NCI-H2029 (cell line): ENCODE results near the gene CCDC54.

Experiments used
- DNase-seq: peaks from one replicate; lab custom pipeline; 2025; lab: John Stamatoyannopoulos, UW

CCDC54 gene

DNA sequence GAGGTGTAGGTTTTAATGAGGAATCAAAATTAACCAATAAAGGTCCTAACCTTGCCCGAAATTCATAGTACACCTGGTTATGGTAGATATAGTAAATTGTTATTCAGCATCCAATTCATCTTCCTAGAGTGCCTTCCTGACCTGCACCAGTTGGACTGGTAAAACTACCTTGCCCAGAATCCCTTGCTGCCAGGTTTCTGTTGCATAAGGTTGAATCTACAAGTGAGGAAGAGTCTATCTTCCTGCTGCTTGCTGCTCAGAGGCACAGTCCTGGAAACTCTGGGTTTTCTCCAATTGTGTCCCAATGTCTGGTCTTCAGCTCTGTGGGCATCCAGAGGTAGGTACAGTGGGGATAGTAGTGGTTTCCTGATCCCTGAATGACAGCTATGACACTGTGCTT is 17.3 kb downstream of the CCDC54 start:
- no peak for DNase-seq

DNA sequence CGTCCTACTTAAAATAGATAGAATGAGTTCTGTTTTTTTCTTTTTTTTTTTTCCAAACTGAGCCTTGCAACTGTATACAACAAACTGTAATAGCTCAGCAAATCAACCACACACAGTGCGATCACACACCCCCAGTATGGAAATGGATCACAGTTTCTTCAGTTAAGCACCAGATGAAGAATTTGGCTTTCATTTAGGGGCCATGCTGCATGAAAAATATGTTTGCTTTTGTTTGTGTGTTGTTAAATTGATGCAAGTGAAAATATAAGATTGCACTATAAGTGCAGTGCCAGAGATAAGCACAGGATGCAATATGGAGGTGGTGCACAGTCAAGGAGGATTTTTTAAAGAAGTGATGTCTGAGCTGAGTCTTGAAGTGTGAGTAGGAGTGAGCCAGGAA is 17.8 kb downstream of the CCDC54 start:
- DNase-seq: no peak

DNA sequence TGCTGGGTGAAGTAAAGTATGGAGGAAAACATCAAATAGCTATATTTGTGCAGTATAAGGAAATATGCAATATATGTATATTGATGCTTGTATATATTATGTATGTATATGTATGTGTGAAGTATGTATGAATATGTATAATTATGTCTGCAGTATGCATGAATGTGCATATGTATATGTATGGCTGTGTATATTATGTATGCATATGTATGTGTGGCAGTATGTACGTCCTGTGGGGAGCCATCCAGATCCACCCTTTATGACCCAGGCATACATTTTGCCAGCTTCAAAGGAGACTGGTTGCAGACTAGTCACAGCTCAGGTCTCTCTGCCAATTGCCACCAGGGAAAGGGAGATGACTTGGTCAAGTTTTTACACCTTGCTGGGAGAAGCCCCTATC is 24.1 kb downstream of the CCDC54 start:
- DNase-seq: no peak

- DNase-seq: no peak
These were observed 25.0 kb downstream of the CCDC54 start for GRCh38 chr3:107402214-107402613.

GRCh38 chr3:107404727-107405469 is 27.7 kb downstream of the CCDC54 start:
- no peak for DNase-seq

DNA sequence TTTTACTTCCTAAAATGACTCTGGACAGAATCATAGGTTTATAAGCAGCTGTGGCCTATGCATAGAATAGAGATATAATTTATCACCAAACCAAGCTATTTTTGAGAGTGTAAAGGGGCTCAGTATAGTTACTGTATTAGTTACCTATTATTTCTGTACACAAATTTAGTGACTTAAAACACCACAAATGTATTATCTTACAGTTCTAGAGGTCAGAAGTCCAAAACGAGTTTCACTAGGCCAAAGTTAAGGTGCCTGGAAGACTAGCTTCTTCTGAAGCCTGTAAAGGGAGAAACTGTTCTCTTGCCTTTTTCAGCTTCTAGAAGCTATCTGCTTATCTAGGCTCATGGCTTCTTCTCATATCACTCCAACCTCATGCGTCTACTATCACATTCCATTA is 30.1 kb downstream of the CCDC54 start:
- DNase-seq: no peak

GRCh38 chr3:107408513-107408912 is 31.3 kb downstream of the CCDC54 start:
- no peak for DNase-seq

GRCh38 chr3:107409365-107409764 is 32.1 kb downstream of the CCDC54 start:
- DNase-seq: no peak

GRCh38 chr3:107410606-107411005 is 33.4 kb downstream of the CCDC54 start:
- no peak for DNase-seq

DNA sequence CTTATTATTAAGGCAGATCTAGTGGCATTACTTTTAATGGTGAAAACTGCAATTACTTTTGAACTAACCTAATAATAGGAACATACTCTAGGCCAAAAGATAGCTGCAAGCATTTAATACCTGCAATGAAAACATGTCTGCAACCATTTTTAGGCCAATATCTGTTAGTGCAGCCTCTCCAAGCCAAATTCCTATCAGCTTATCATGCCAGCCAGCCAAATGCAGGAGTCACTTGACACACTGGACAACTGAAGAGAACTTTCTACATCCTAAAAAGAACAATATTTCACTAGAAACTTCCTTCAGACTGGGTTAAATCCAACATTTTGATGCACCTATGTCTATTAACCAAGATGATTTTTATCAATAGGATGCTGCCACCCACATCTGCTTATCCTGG is 33.8 kb downstream of the CCDC54 start:
- DNase-seq: no peak

DNA sequence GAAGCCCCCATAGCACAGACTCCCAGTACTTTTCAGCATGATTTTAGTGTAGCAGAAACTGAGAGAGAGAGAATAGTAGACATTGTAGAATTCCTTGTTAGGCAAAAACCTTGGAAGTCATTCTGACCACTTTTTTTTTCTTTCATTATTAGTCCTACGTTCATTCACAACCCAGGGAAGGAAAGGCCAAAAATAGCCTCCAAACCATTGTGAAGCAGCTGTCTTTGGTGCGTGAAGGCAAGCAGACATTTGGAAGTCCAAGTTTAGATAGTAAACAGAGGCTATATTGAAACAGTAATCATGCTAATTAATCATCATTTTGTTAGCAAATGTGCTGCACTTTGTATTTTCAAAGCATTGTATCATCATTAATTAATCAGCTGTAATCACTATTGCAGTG is 34.5 kb downstream of the CCDC54 start:
- no peak for DNase-seq

DNA sequence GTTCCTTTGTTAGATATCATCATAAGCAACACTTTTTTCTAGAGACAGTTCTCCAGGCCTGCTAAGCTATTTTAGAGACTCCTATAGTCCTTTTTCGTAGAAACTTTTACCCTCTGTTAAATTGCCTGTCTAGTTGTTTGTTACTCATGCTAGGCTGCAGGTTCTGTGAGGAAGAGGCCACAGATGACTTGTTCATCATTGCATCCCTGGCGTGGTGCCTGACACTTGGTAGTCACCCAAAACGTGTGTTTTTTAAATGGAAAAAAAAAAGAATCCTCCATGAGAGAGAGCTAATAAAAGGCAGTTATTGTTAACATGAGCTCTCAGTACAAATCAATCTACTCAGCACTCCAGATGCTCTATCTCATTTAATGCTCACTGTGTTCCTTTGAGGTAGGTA is 35.1 kb downstream of the CCDC54 start:
- DNase-seq: no peak

- no peak for DNase-seq
These were observed 36.0 kb downstream of the CCDC54 start for GRCh38 chr3:107413264-107413663.

- no peak for DNase-seq
These were observed 37.2 kb downstream of the CCDC54 start for GRCh38 chr3:107414325-107414964.

GRCh38 chr3:107416138-107416537 is 38.9 kb downstream of the CCDC54 start:
- no peak for DNase-seq

DNA sequence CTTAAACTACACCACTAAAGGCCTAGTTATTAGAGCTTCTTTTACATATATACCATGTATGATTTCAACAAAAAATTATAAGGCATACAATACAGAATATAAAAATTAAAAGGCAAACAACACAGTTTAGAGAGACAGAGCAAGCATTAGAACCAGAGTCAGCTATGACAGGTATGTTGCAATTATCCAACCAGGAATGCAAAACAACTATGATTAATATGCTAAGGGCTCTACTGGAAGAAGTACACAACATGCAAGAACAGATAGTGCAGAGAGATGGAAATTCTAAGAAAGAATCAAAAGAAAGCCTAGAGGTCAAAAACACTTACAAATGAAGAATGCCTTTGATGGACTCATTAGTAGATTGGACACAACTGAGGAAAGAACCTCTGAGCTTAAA is 39.6 kb downstream of the CCDC54 start:
- no peak for DNase-seq

DNA sequence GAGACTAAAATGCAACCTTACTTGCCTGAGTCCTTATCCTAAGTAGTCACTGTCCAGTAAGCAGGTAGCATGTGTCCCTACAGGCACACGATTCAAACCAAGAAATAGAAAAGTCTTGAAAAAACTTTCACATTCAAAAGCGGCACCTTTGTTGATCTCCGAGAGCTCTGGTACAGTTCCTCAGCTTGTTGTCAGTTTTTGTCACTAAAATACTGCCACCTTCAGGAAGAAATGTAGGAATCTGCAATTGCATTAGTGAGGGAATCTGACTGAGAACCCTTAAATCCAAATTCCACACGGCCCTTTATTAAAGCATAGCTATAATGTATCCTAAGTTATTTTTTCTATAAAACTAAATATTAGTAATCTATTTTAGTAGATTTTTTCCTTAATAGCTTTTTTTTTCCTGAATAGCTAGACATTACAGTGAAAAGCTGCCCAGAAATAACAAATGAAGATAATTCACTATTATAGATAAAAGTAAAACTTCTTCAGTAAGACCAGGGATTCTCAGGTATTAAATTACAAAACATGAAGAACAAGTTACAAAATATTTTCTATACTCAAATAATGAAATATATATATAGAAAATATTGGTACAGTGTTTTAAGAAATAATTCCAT is 44.0 kb downstream of the CCDC54 start:
- peak; percentile 30 for DNase-seq

- DNase-seq: no peak
These were observed 44.6 kb downstream of the CCDC54 start for GRCh38 chr3:107421881-107422280.

GRCh38 chr3:107425033-107425432 is 47.8 kb downstream of the CCDC54 start:
- DNase-seq: no peak

DNA sequence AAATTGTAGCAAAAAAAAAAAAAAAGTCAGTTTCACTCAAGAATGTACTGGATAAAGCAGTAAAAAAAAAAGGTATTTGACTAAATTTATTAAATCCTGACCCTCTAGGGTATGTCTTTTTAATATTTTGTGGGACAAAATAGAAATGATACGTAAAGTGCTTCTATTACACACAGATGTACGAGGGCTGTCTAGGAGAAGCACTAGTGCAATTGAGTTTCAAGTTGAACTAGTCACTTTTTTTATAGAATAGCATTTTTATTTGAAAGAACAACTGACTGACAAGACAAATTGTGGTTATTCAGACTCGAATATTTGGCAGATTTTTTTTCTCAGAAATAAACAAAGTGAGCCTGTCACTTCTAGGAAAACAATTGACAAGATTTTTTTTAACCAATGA is 49.0 kb downstream of the CCDC54 start:
- DNase-seq: no peak
